ENCODE data around the gene TMEM132D. TPM values are rescaled to one million over a fixed set of nuclear protein-coding genes. Genes with fewer than 3 reads are reported as not detected.

The TMEM132D gene
- total RNA-seq, 2 donors from 2014 or later: not detected

- H3K27me3 ChIP-seq (replicated peaks; ENCODE audit: insufficient read depth): no peaks in the 10 kb centered on the region
- no peak overlapping the region for H3K27ac ChIP-seq
- no peaks in the 10 kb centered on the region for H3K9me3 ChIP-seq
- DNase-seq (ENCODE audit: low spot score) (no peak), ATAC-seq (ENCODE audit: insufficient number of reproducible peaks, low FRiP score, low read depth) (no peak)
- H3K36me3 ChIP-seq: no peaks in the 10 kb centered on the region
- no peak overlapping the region for H3K4me3 ChIP-seq
- TF ChIP-seq CTCF (IDR thresholded peaks at IDR 0.05): no peak
- no peaks in the 10 kb centered on the region for H3K4me1 ChIP-seq (ENCODE audit: control insufficient read depth in 1 of 2, low read depth in 2 of 2)
Measured at GRCh38 chr12:129363041-129363440, 540.8 kb downstream of the TMEM132D start.

GRCh38 chr12:129357233-129357632, 546.6 kb downstream of the TMEM132D start:
- Histone ChIP-seq H3K36me3 (no peaks in the 10 kb centered on the region), H3K9me3 (no peaks in the 10 kb centered on the region), H3K27ac (no peak overlapping the region), H3K27me3 (replicated peaks; ENCODE audit: insufficient read depth) (no peaks in the 10 kb centered on the region), H3K4me3 (no peak overlapping the region), H3K4me1 (ENCODE audit: control insufficient read depth in 1 of 2, low read depth in 2 of 2) (no peaks in the 10 kb centered on the region)
- DNase-seq (ENCODE audit: low spot score) (no peak), ATAC-seq (ENCODE audit: insufficient number of reproducible peaks, low FRiP score, low read depth) (no peak)
- TF ChIP-seq CTCF (IDR thresholded peaks at IDR 0.05): no peak

- H3K27ac ChIP-seq: no peak overlapping the region
- TF ChIP-seq CTCF (IDR thresholded peaks at IDR 0.05): no peak
- no peaks in the 10 kb centered on the region for H3K9me3 ChIP-seq
- no peaks in the 10 kb centered on the region for H3K4me1 ChIP-seq (ENCODE audit: control insufficient read depth in 1 of 2, low read depth in 2 of 2)
- H3K36me3 ChIP-seq: no peaks in the 10 kb centered on the region
- no peak for ATAC-seq (ENCODE audit: insufficient number of reproducible peaks, low FRiP score, low read depth)
- DNase-seq (ENCODE audit: low spot score): no peak
- H3K4me3 ChIP-seq: no peak overlapping the region
- H3K27me3 ChIP-seq (replicated peaks; ENCODE audit: insufficient read depth): no peaks in the 10 kb centered on the region
Measured at GRCh38 chr12:129351481-129351880, 552.3 kb downstream of the TMEM132D start.

- peaks cover 4% of the 10 kb centered on the region for H3K9me3 ChIP-seq
- H3K36me3 ChIP-seq: no peaks in the 10 kb centered on the region
- H3K4me1 ChIP-seq (ENCODE audit: control insufficient read depth in 1 of 2, low read depth in 2 of 2): no peaks in the 10 kb centered on the region
- TF ChIP-seq CTCF (IDR thresholded peaks at IDR 0.05): no peak
- ATAC-seq (ENCODE audit: insufficient number of reproducible peaks, low FRiP score, low read depth) (no peak), DNase-seq (ENCODE audit: low spot score) (no peak)
- H3K27me3 ChIP-seq (replicated peaks; ENCODE audit: insufficient read depth): no peaks in the 10 kb centered on the region
- H3K4me3 ChIP-seq: no peak overlapping the region
- no peak overlapping the region for H3K27ac ChIP-seq
Measured at GRCh38 chr12:129339336-129339735, 564.5 kb downstream of the TMEM132D start.

DNA sequence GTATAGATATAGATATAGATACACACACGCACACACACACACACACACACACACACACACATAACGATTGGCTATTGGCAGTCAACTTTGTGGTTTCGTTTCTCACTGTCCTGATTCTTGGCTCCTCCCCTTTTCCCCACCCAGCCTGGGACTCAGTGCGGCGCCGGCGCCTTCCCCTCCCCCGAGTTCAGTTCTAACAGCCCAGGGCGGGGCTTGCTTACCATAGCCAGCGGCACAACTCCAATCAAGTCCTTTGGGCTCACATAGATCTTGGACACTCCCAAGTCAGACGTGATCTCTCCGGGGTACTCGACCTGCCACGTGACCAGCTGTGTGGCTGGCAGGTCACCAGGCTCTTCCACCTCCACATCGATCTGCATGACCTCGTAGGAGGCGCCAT, 566.4 kb downstream of the TMEM132D start:
- ATAC-seq (ENCODE audit: insufficient number of reproducible peaks, low FRiP score, low read depth) (no peak), DNase-seq (ENCODE audit: low spot score) (no peak)
- H3K9me3 ChIP-seq: peaks cover 4% of the 10 kb centered on the region
- no peaks in the 10 kb centered on the region for H3K36me3 ChIP-seq
- no peak for TF ChIP-seq CTCF (IDR thresholded peaks at IDR 0.05)
- no peak overlapping the region for H3K27ac ChIP-seq
- no peaks in the 10 kb centered on the region for H3K27me3 ChIP-seq (replicated peaks; ENCODE audit: insufficient read depth)
- H3K4me1 ChIP-seq (ENCODE audit: control insufficient read depth in 1 of 2, low read depth in 2 of 2): no peaks in the 10 kb centered on the region
- H3K4me3 ChIP-seq: no peak overlapping the region

Measured in thoracic aorta (tissue), 2 donors.